H9 (cell line): ENCODE results near the gene ATG7. TPM values are rescaled to one million over a fixed set of nuclear protein-coding genes. Genes with fewer than 3 reads are reported as not detected.

Experiments used
- DNase-seq: peaks from one replicate; pipeline ENCODE4 v3.0.0-alpha.2; 2017
- H2AFZ ChIP-seq: one replicate; pipeline ENCODE4 v1.6.1; 2013; ENCODE audit warnings: mild to moderate bottlenecking, low read length, control low read depth, moderate library complexity
- H2AK5ac ChIP-seq: 2 replicates; pipeline ENCODE4 v1.6.1; 2013; ENCODE audit warnings: low read length, control low read depth, mixed read lengths; ENCODE audit not compliant: insufficient read length
- H2BK120ac ChIP-seq: one replicate; pipeline ENCODE4 v1.6.1; 2013; ENCODE audit warnings: low read depth, mild to moderate bottlenecking, low read length, control low read depth, inconsistent platforms; ENCODE audit not compliant: poor library complexity, severe bottlenecking
- H2BK12ac ChIP-seq: 2 replicates; pipeline ENCODE4 v1.6.1; 2013; ENCODE audit warnings: low read length, control low read depth, mixed read lengths, low read depth; ENCODE audit not compliant: insufficient read length
- H2BK15ac ChIP-seq: 2 replicates; pipeline ENCODE4 v1.6.1; 2013; ENCODE audit warnings: low read depth, low read length, control low read depth
- H2BK20ac ChIP-seq: one replicate; pipeline ENCODE4 v1.6.1; 2013; ENCODE audit warnings: low read depth, mild to moderate bottlenecking, low read length, control low read depth, inconsistent platforms; ENCODE audit not compliant: poor library complexity, severe bottlenecking
- H2BK5ac ChIP-seq: 2 replicates; pipeline ENCODE4 v1.6.1; 2013; ENCODE audit warnings: low read length, control low read depth, mixed read lengths; ENCODE audit not compliant: insufficient read length
- H3K14ac ChIP-seq: 2 replicates; pipeline ENCODE4 v1.6.1; 2013; ENCODE audit warnings: low read length, control low read depth; ENCODE audit not compliant: insufficient read depth
- H3K18ac ChIP-seq: 2 replicates; pipeline ENCODE4 v1.6.1; 2013; ENCODE audit warnings: low read depth, mild to moderate bottlenecking, mixed read lengths, low read length, control low read depth; ENCODE audit not compliant: insufficient read length
- H3K23ac ChIP-seq: 2 replicates; pipeline ENCODE4 v1.6.1; 2013; ENCODE audit warnings: low read length, control low read depth, mixed read lengths, low read depth; ENCODE audit not compliant: insufficient read length
- H3K23me2 ChIP-seq: 2 replicates; pipeline ENCODE4 v1.6.1; 2013; ENCODE audit warnings: low read depth, mild to moderate bottlenecking, mixed read lengths, low read length, control low read depth; ENCODE audit not compliant: insufficient read length, poor library complexity, severe bottlenecking
- H3K27ac ChIP-seq: 2 replicates; pipeline ENCODE4 v1.5.1; 2013; ENCODE audit warnings: low read length, control low read depth, mixed read lengths, low read depth; ENCODE audit not compliant: insufficient read length
- H3K27me3 ChIP-seq: 2 replicates; pipeline ENCODE4 v1.6.1; 2013; ENCODE audit warnings: low read length, control low read depth, inconsistent platforms; ENCODE audit not compliant: insufficient read depth
- H3K4ac ChIP-seq: 2 replicates; pipeline ENCODE4 v1.6.1; 2013; ENCODE audit warnings: low read depth, mild to moderate bottlenecking, control low read depth, inconsistent platforms, low read length, moderate library complexity
- H3K4me1 ChIP-seq: 2 replicates; pipeline ENCODE4 v1.6.1; 2013; ENCODE audit warnings: low read length, control low read depth, inconsistent platforms; ENCODE audit not compliant: insufficient read depth
- H3K4me2 ChIP-seq: 2 replicates; pipeline ENCODE4 v1.6.1; 2013; ENCODE audit warnings: low read length, control low read depth, mixed read lengths; ENCODE audit not compliant: insufficient read length, insufficient read depth
- H3K56ac ChIP-seq: 2 replicates; pipeline ENCODE4 v1.6.1; 2013; ENCODE audit warnings: low read depth, mild to moderate bottlenecking, mixed read lengths, low read length, control low read depth; ENCODE audit not compliant: insufficient read length
- H3K79me1 ChIP-seq: 2 replicates; pipeline ENCODE4 v1.6.1; 2013; ENCODE audit warnings: low read depth, mild to moderate bottlenecking, moderate library complexity, low read length, control low read depth, inconsistent platforms; ENCODE audit not compliant: insufficient read depth, poor library complexity, severe bottlenecking
- H3K79me2 ChIP-seq: 2 replicates; pipeline ENCODE4 v1.6.1; 2013; ENCODE audit warnings: low read length, control low read depth, inconsistent platforms; ENCODE audit not compliant: insufficient read depth
- H3K9ac ChIP-seq: 2 replicates; pipeline ENCODE4 v1.6.1; 2013; ENCODE audit warnings: low read length, control low read depth, mixed read lengths; ENCODE audit not compliant: insufficient read length; ENCODE audit errors: extremely low read depth
- H3K9me3 ChIP-seq: one replicate; pipeline ENCODE4 v1.6.1; 2013; ENCODE audit warnings: low read depth, low read length, inconsistent platforms; ENCODE audit not compliant: control insufficient read depth
- H3T11ph ChIP-seq: one replicate; pipeline ENCODE4 v1.6.1; 2013; ENCODE audit warnings: mild to moderate bottlenecking, low read length, control low read depth, inconsistent platforms
- H4K20me1 ChIP-seq: one replicate; pipeline ENCODE4 v1.6.1; 2013; ENCODE audit not compliant: control insufficient read depth, insufficient read length, insufficient read depth
- H4K5ac ChIP-seq: 2 replicates; pipeline ENCODE4 v1.6.1; 2013; ENCODE audit warnings: low read depth, mild to moderate bottlenecking, mixed read lengths, low read length, control low read depth; ENCODE audit not compliant: insufficient read length
- H4K8ac ChIP-seq: replicated peaks from 2 replicates; pipeline ENCODE4 v1.6.1; 2013; ENCODE audit warnings: low read length, control low read depth, mixed read lengths, low read depth; ENCODE audit not compliant: insufficient read length
- H4K91ac ChIP-seq: 2 replicates; pipeline ENCODE4 v1.6.1; 2013; ENCODE audit warnings: low read depth, mild to moderate bottlenecking, moderate library complexity, mixed read lengths, low read length, control low read depth; ENCODE audit not compliant: insufficient read length
- H3K27ac Mint-ChIP-seq, 3 experiments: 2 replicates in 2 of 3; 3 replicates in 1 of 3; pipeline ENCODE4 v1.8.0; 2020 to 2021; ENCODE audit warnings: mixed read lengths in 3 of 3, mild to moderate bottlenecking in 1 of 3, moderate library complexity in 1 of 3
- H3K27me3 Mint-ChIP-seq: 2 replicates; pipeline ENCODE4 v1.8.0; 2021; ENCODE audit warnings: low read depth, mild to moderate bottlenecking, moderate library complexity, mixed read lengths
- H3K36me3 Mint-ChIP-seq, 3 experiments: 2 replicates in 2 of 3; 3 replicates in 1 of 3; pipeline ENCODE4 v1.8.0; 2020 to 2021; ENCODE audit warnings: low read depth in 3 of 3, mixed read lengths in 3 of 3; ENCODE audit not compliant: insufficient read depth in 1 of 3
- H3K4me1 Mint-ChIP-seq, 2 experiments: 2 replicates each; pipeline ENCODE4 v1.8.0; 2020; ENCODE audit warnings: mixed read lengths in 2 of 2
- H3K4me3 Mint-ChIP-seq, 2 experiments: 2 replicates in 1 of 2; 3 replicates in 1 of 2; pipeline ENCODE4 v1.8.0; 2020 to 2021; ENCODE audit warnings: mild to moderate bottlenecking in 2 of 2, mixed read lengths in 2 of 2, moderate library complexity in 1 of 2
- H3K9me3 Mint-ChIP-seq, 2 experiments: 2 replicates in 1 of 2; 3 replicates in 1 of 2; pipeline ENCODE4 v1.8.0; 2020; ENCODE audit warnings: mild to moderate bottlenecking in 2 of 2, mixed read lengths in 2 of 2, moderate library complexity in 1 of 2
- WGBS: extraction: QIAGEN DNeasy Blood & Tissue Kit; methylation state at CpG from one replicate; pipeline ENCODE4 v1.1.7; 2013; ENCODE audit warnings: missing lambda C conversion rate, low lambda C conversion rate, mixed read lengths; ENCODE audit not compliant: insufficient read length; ENCODE audit errors: extremely low coverage; 5-methylcytosine and 5-hydroxymethylcytosine counted together
- total RNA-seq: library from RNA; stranded (reverse); gene quantifications from 2 replicates; pipeline ENCODE4 v1.2.1, GENCODE V29; 2021
- TF ChIP-seq, protein P1 (sequence below): fragments of 200-600 bp; sonication (generic); conservative IDR thresholded peaks from 3 replicates; pipeline ENCODE4 v1.8.0; 2021; ENCODE audit warnings: antibody characterized with exemption, mild to moderate bottlenecking

Gene ATG7
- total RNA-seq, 1 experiment from 2014 or later = 17.9 TPM

DNA sequence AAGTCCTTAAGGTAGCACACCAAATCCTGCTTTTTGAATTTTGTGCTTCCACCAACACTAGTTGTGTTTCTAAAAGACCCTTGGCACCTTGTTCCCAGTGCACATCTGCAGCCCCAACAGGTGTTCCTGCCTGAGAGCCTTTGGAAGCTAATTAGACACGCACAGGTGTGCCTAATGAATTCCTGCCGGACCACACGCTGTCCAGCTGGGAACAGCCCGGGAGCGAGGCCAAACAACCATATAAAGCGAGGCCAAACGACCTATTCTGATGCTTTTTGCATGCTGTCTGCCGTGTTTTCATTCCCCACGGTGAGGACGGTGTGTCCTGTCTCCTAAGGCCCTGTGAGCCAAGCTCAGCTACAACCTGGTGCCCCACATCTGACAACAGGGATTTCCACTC is 99.5 kb downstream of the ATG7 start:
- Mint-ChIP-seq H3K27ac (peak overlapping the region in 1 of 3 experiments; percentile 15; a peak in 1 of 7 replicates), H3K36me3 (no peaks in the 10 kb centered on the region; a peak in 1 of 7 replicates), H3K4me3 (no peak overlapping the region), H3K4me1 (peaks cover 5 to 16% of the 10 kb centered on the region in 2 experiments), H3K27me3 (no peaks in the 10 kb centered on the region), H3K9me3 (no peaks in the 10 kb centered on the region)
- no peak for DNase-seq
- Histone ChIP-seq H3K9ac (no peak overlapping the region), H3K23me2 (no peaks in the 10 kb centered on the region), H3K4me2 (no peak overlapping the region), H4K91ac (no peak overlapping the region), H2BK20ac (no peak overlapping the region), H4K20me1 (no peaks in the 10 kb centered on the region), H3T11ph (no peak overlapping the region), H3K4ac (no peak overlapping the region), H2AFZ (no peak overlapping the region), H2BK15ac (no peak overlapping the region), H3K4me1 (no peaks in the 10 kb centered on the region), H3K9me3 (no peaks in the 10 kb centered on the region), H3K79me2 (no peaks in the 10 kb centered on the region), H3K14ac (no peak overlapping the region), H2BK5ac (no peak overlapping the region), H2BK12ac (no peak overlapping the region), H3K27me3 (no peaks in the 10 kb centered on the region), H2AK5ac (no peak overlapping the region), H3K56ac (no peak overlapping the region), H3K27ac (no peak overlapping the region), H4K8ac (no peak overlapping the region), H2BK120ac (no peak overlapping the region), H3K23ac (no peak overlapping the region), H3K79me1 (no peaks in the 10 kb centered on the region), H3K18ac (no peak overlapping the region), H4K5ac (no peak overlapping the region)
- TF ChIP-seq, protein P1, sequence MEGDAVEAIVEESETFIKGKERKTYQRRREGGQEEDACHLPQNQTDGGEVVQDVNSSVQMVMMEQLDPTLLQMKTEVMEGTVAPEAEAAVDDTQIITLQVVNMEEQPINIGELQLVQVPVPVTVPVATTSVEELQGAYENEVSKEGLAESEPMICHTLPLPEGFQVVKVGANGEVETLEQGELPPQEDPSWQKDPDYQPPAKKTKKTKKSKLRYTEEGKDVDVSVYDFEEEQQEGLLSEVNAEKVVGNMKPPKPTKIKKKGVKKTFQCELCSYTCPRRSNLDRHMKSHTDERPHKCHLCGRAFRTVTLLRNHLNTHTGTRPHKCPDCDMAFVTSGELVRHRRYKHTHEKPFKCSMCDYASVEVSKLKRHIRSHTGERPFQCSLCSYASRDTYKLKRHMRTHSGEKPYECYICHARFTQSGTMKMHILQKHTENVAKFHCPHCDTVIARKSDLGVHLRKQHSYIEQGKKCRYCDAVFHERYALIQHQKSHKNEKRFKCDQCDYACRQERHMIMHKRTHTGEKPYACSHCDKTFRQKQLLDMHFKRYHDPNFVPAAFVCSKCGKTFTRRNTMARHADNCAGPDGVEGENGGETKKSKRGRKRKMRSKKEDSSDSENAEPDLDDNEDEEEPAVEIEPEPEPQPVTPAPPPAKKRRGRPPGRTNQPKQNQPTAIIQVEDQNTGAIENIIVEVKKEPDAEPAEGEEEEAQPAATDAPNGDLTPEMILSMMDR = no peak
- no CpG with 5 or more reads among the region's 10 CpGs for WGBS
